ENCODE data around the gene CUTA. TPM values are rescaled to one million over a fixed set of nuclear protein-coding genes. Genes with fewer than 3 reads are reported as not detected.

The CUTA gene
- total RNA-seq, 1 donor, result 106 TPM

- no peak overlapping the region for H3K4me3 ChIP-seq (ENCODE audit: low read depth, low read length)
- DNase-seq (ENCODE audit: low read depth), result no peak
- TF ChIP-seq CTCF (IDR thresholded peaks at IDR 0.05; ENCODE audit: insufficient read depth, low read length), result no peak
Observed at GRCh38 chr6:33446356-33446755, 28.4 kb upstream of the CUTA start.

- no peak for TF ChIP-seq CTCF (IDR thresholded peaks at IDR 0.05; ENCODE audit: insufficient read depth, low read length)
- no peak overlapping the region for H3K4me3 ChIP-seq (ENCODE audit: low read depth, low read length)
- no peak for DNase-seq (ENCODE audit: low read depth)
Observed at GRCh38 chr6:33445119-33445603, 27.3 kb upstream of the CUTA start.

- no peak overlapping the region for H3K4me3 ChIP-seq (ENCODE audit: low read depth, low read length)
- DNase-seq (ENCODE audit: low read depth), result no peak
- TF ChIP-seq CTCF (IDR thresholded peaks at IDR 0.05; ENCODE audit: insufficient read depth, low read length), result no peak
Observed at GRCh38 chr6:33443619-33444504, 26.0 kb upstream of the CUTA start.

GRCh38 chr6:33443025-33443424 lies 25.1 kb upstream of the CUTA start:
- H3K4me3 ChIP-seq (ENCODE audit: low read depth, low read length), result no peak overlapping the region
- no peak for DNase-seq (ENCODE audit: low read depth)
- no peak for TF ChIP-seq CTCF (IDR thresholded peaks at IDR 0.05; ENCODE audit: insufficient read depth, low read length)

GRCh38 chr6:33442283-33442682 lies 24.4 kb upstream of the CUTA start:
- no peak for DNase-seq (ENCODE audit: low read depth)
- H3K4me3 ChIP-seq (ENCODE audit: low read depth, low read length), result no peak overlapping the region
- no peak for TF ChIP-seq CTCF (IDR thresholded peaks at IDR 0.05; ENCODE audit: insufficient read depth, low read length)

- H3K4me3 ChIP-seq (ENCODE audit: low read depth, low read length), result no peak overlapping the region
- TF ChIP-seq CTCF (IDR thresholded peaks at IDR 0.05; ENCODE audit: insufficient read depth, low read length), result no peak
- no peak for DNase-seq (ENCODE audit: low read depth)
Observed at GRCh38 chr6:33441457-33441856, 23.6 kb upstream of the CUTA start.
